H1 (cell line): Measurements from ENCODE around the gene SAMD14. TPM values are rescaled to one million over a fixed set of nuclear protein-coding genes. Genes with fewer than 3 reads are reported as not detected.

Source experiments
- CTCF ChIA-PET: fragments of 300-600 bp; sonication (Branson Sonifier 250); formaldehyde crosslinking; loops from one replicate; lab custom pipeline; 2021; ENCODE audit not compliant: partially characterized antibody; lab: Charles Lee
- POLR2A ChIA-PET: fragments of 300-600 bp; sonication (Branson Sonifier 250); formaldehyde crosslinking; loops from one replicate; lab custom pipeline; 2021; ENCODE audit warnings: inconsistent platforms; ENCODE audit not compliant: partially characterized antibody; lab: Charles Lee
- DNase-seq, 2 experiments: peaks; one replicate each; pipeline versions ENCODE4 v3.0.0 to v3.0.0-alpha.2; 2010 to 2022; ENCODE audit warnings: low spot score in 2 of 2, low read depth in 1 of 2, mixed read lengths in 1 of 2
- FAIRE-seq: peaks from 2 replicates; lab custom pipeline; 2011; peaks lifted over from hg19 to GRCh38; lab: Jason Lieb, UNC
- H2AFZ ChIP-seq: 2 replicates; pipeline ENCODE4 v1.8.1; 2012; ENCODE audit warnings: low read length, inconsistent platforms
- H2AK5ac ChIP-seq: 2 replicates; pipeline ENCODE4 v1.6.1; 2013; ENCODE audit warnings: low read depth, low read length
- H2BK120ac ChIP-seq: replicated peaks from 2 replicates; pipeline ENCODE3; 2013; ENCODE audit warnings: low read depth, low read length, inconsistent platforms
- H2BK12ac ChIP-seq: 2 replicates; pipeline ENCODE4 v1.6.1; 2013; ENCODE audit warnings: low read depth, low read length
- H2BK15ac ChIP-seq: 2 replicates; pipeline ENCODE4 v1.6.1; 2013; ENCODE audit warnings: low read length
- H2BK20ac ChIP-seq: 2 replicates; pipeline ENCODE4 v1.6.1; 2013; ENCODE audit warnings: low read length
- H2BK5ac ChIP-seq: 2 replicates; pipeline ENCODE4 v1.6.1; 2013; ENCODE audit warnings: low read depth, low read length
- H3K14ac ChIP-seq: 2 replicates; pipeline ENCODE4 v1.6.1; 2013; ENCODE audit warnings: inconsistent platforms; ENCODE audit not compliant: insufficient read length
- H3K18ac ChIP-seq: 2 replicates; pipeline ENCODE4 v1.6.1; 2013; ENCODE audit warnings: low read length; ENCODE audit errors: extremely low read depth
- H3K23ac ChIP-seq: 2 replicates; pipeline ENCODE4 v1.6.1; 2013; ENCODE audit warnings: inconsistent platforms; ENCODE audit not compliant: insufficient read length
- H3K23me2 ChIP-seq: 2 replicates; pipeline ENCODE4 v1.6.1; 2013; ENCODE audit warnings: low read depth, low read length
- H3K27ac ChIP-seq: 2 replicates; pipeline ENCODE4 v1.6.1; 2011; ENCODE audit warnings: low read depth, low read length, inconsistent platforms
- H3K27me3 ChIP-seq, 4 experiments: replicated peaks in 1 of 4; 1 replicate in 1 of 4; 2 replicates in 3 of 4; pipeline versions ENCODE4 v1.6.1 to v1.8.1; 2011 to 2013; ENCODE audit warnings: low read length in 3 of 4, mild to moderate bottlenecking in 3 of 4, inconsistent platforms in 2 of 4, mixed read lengths in 2 of 4, moderate library complexity in 1 of 4; ENCODE audit not compliant: control insufficient read depth in 3 of 4, insufficient read depth in 3 of 4; ENCODE audit errors: extremely low read depth in 1 of 4
- H3K36me3 ChIP-seq, 4 experiments: 2 replicates each; pipeline versions ENCODE4 v1.6.1 to v1.8.1; 2011 to 2013; ENCODE audit warnings: mild to moderate bottlenecking in 4 of 4, low read length in 3 of 4, moderate library complexity in 2 of 4, control low read depth in 1 of 4, inconsistent platforms in 1 of 4; ENCODE audit not compliant: insufficient read depth in 4 of 4, control insufficient read depth in 2 of 4
- H3K4ac ChIP-seq: replicated peaks from 2 replicates; pipeline ENCODE3; 2013; ENCODE audit warnings: low read length, low read depth, mixed read lengths, inconsistent platforms; ENCODE audit not compliant: insufficient read length
- H3K4me1 ChIP-seq, 4 experiments: replicated peaks in 1 of 4; 1 replicate in 1 of 4; 2 replicates in 3 of 4; pipeline versions ENCODE4 v1.6.1 to v1.8.1; 2011 to 2013; ENCODE audit warnings: low read length in 3 of 4, inconsistent platforms in 2 of 4, mixed read lengths in 1 of 4; ENCODE audit not compliant: insufficient read depth in 4 of 4, control insufficient read depth in 3 of 4
- H3K4me2 ChIP-seq, 2 experiments: 2 replicates each; pipeline versions ENCODE4 v1.6.1 to v1.8.1; 2011 to 2013; ENCODE audit warnings: low read depth in 2 of 2, low read length in 2 of 2, control low read depth in 1 of 2, inconsistent platforms in 1 of 2, mild to moderate bottlenecking in 1 of 2; ENCODE audit not compliant: insufficient read depth in 1 of 2
- H3K4me3 ChIP-seq, 4 experiments: fragments of 200-600, 300-600 bp in 1 of 4; sonication (generic), shearing (Covaris generic), sonication (Bioruptor Twin) in 1 of 4; 2 replicates each; pipeline versions ENCODE4 v1.5.1 to v1.8.1; 2011 to 2016; ENCODE audit warnings: low read length in 4 of 4, low read depth in 3 of 4, control low read depth in 2 of 4, inconsistent platforms in 2 of 4, mild to moderate bottlenecking in 2 of 4, mixed read lengths in 1 of 4, moderate library complexity in 1 of 4; ENCODE audit not compliant: insufficient read depth in 2 of 4; ENCODE audit errors: extremely low read depth in 1 of 4
- H3K56ac ChIP-seq: replicated peaks from 2 replicates; pipeline ENCODE3; 2013; ENCODE audit warnings: low read depth, mild to moderate bottlenecking, mixed read lengths, low read length, inconsistent platforms; ENCODE audit not compliant: insufficient read length
- H3K79me1 ChIP-seq: 2 replicates; pipeline ENCODE4 v1.6.1; 2013; ENCODE audit warnings: low read depth, low read length, control low read depth
- H3K79me2 ChIP-seq, 2 experiments: 2 replicates each; pipeline versions ENCODE4 v1.6.1 to v1.8.1; 2012 to 2013; ENCODE audit warnings: low read length in 2 of 2, mild to moderate bottlenecking in 2 of 2, inconsistent platforms in 1 of 2; ENCODE audit not compliant: insufficient read depth in 2 of 2, control insufficient read depth in 1 of 2
- H3K9ac ChIP-seq, 4 experiments: replicated peaks in 1 of 4; 1 replicate in 1 of 4; 2 replicates in 3 of 4; pipeline versions ENCODE4 v1.6.1 to v1.8.1; 2011 to 2013; ENCODE audit warnings: low read depth in 3 of 4, low read length in 3 of 4, control low read depth in 2 of 4, mild to moderate bottlenecking in 2 of 4, moderate library complexity in 2 of 4, inconsistent platforms in 1 of 4; ENCODE audit errors: extremely low read depth in 1 of 4
- H3K9me3 ChIP-seq, 2 experiments: 2 replicates each; pipeline versions ENCODE4 v1.6.1 to v1.8.1; 2012 to 2013; ENCODE audit warnings: mild to moderate bottlenecking in 2 of 2, moderate library complexity in 2 of 2, control low read depth in 1 of 2, inconsistent platforms in 1 of 2, low read depth in 1 of 2, low read length in 1 of 2, mixed read lengths in 1 of 2; ENCODE audit not compliant: insufficient read depth in 2 of 2
- H4K20me1 ChIP-seq, 2 experiments: replicated peaks in 1 of 2; 2 replicates each; pipeline versions ENCODE3 to v1.8.1; 2011 to 2013; ENCODE audit warnings: inconsistent platforms in 2 of 2, low read length in 2 of 2, mild to moderate bottlenecking in 1 of 2; ENCODE audit not compliant: insufficient read depth in 2 of 2, control insufficient read depth in 1 of 2
- H4K5ac ChIP-seq: 2 replicates; pipeline ENCODE4 v1.6.1; 2013; ENCODE audit warnings: low read length, low read depth, mixed read lengths, inconsistent platforms; ENCODE audit not compliant: insufficient read length
- H4K8ac ChIP-seq: 2 replicates; pipeline ENCODE4 v1.8.0; 2013; ENCODE audit warnings: mild to moderate bottlenecking, moderate library complexity, low read length, inconsistent platforms; ENCODE audit not compliant: insufficient read depth; ENCODE audit errors: extremely low read depth
- H4K91ac ChIP-seq: replicated peaks from 2 replicates; pipeline ENCODE3; 2013; ENCODE audit warnings: low read length, mixed read lengths, inconsistent platforms; ENCODE audit not compliant: insufficient read length
- CBX5 ChIP-seq: fragments of 300-800, 300-1000 bp; sonication (generic); IDR thresholded peaks from 2 replicates; pipeline ENCODE4 v1.7.1; 2016; ENCODE audit warnings: antibody characterized with exemption, low read length, low read depth
- CHD2 ChIP-seq: IDR thresholded peaks from 2 replicates; pipeline ENCODE4 v1.6.1; 2012; ENCODE audit warnings: low read length, improper control_type of control experiment
- CREB1 ChIP-seq: IDR thresholded peaks from 2 replicates; pipeline ENCODE4 v1.6.1; 2012; ENCODE audit warnings: inconsistent platforms
- RBBP5 ChIP-seq: IDR thresholded peaks from 2 replicates; pipeline ENCODE4 v1.7.1; 2012; ENCODE audit warnings: low read depth, mild to moderate bottlenecking, inconsistent platforms, low read length, moderate library complexity, borderline replicate concordance
- RNF2 ChIP-seq: fragments of 200-900, 300-1000 bp; sonication (generic); IDR thresholded peaks from 2 replicates; pipeline ENCODE4 v1.7.1; 2016; ENCODE audit warnings: borderline replicate concordance, low read depth, mild to moderate bottlenecking, antibody characterized with exemption, low read length; ENCODE audit not compliant: poor library complexity, severe bottlenecking; ENCODE audit errors: missing control alignments
- RXRA ChIP-seq: IDR thresholded peaks from 2 replicates; pipeline ENCODE4 v1.6.1; 2011; ENCODE audit warnings: low read depth, mild to moderate bottlenecking, low read length, moderate library complexity; ENCODE audit not compliant: insufficient read depth
- SAP30 ChIP-seq: fragments of 300-600 bp; sonication (generic); IDR thresholded peaks from 2 replicates; pipeline ENCODE4 v1.7.1; 2012; ENCODE audit warnings: low read length, moderate library complexity, mild to moderate bottlenecking, inconsistent platforms; ENCODE audit not compliant: insufficient read depth, insufficient replicate concordance
- SIX5 ChIP-seq: IDR thresholded peaks from 2 replicates; pipeline ENCODE4 v1.6.1; 2011; ENCODE audit warnings: mild to moderate bottlenecking, low read depth, low read length
- WGBS, 2 experiments: shearing (Covaris generic) in 1 of 2; methylation state at CpG; one replicate each; pipeline versions ENCODE4 v1.1.6 to v1.1.7; 2013 to 2015; ENCODE audit warnings: low lambda C conversion rate in 2 of 2, mixed read lengths in 2 of 2, inconsistent platforms in 1 of 2, low coverage in 1 of 2, missing lambda C conversion rate in 1 of 2; ENCODE audit not compliant: insufficient replicate concordance in 2 of 2, insufficient coverage in 1 of 2, insufficient read length in 1 of 2; ENCODE audit errors: extremely low coverage in 1 of 2, missing lambda C conversion rate in 1 of 2; 5-methylcytosine and 5-hydroxymethylcytosine counted together
- polyA plus RNA-seq, 7 experiments: library from polyadenylated mRNA; depleted of rRNA in 3 of 7; stranded (reverse) in 5 of 7; unstranded in 2 of 7; fragments of >200 nt in 5 of 7; fragments of 200-250 nt in 2 of 7; gene quantifications; 1 replicate in 5 of 7; 2 replicates in 1 of 7; 4 replicates in 1 of 7; pipeline versions ENCODE4 v1.2.1 to v1.2.3, GENCODE V29; 2011 to 2013; ENCODE audit warnings: missing spikeins in 2 of 7, mixed read lengths in 2 of 7
- total RNA-seq: library from RNA; stranded (reverse); fragmentation: NEBNext Ultra II Directional; extraction: Animal tissue kit (Norgen Biotek cat#: 25700); gene quantifications from 2 replicates; pipeline ENCODE4 v1.2.1, GENCODE V29; 2021
- TF ChIP-seq, protein P1 (sequence below): IDR thresholded peaks from 2 replicates; pipeline ENCODE4 v1.6.1; 2012; ENCODE audit warnings: low read length, inconsistent platforms

SAMD14 gene
- total and polyA plus RNA-seq, 2 of the 8 experiments (the other 6 are each of a cell fraction or from before 2014, with no cell fraction given): 5.7 to 5.8 TPM

DNA sequence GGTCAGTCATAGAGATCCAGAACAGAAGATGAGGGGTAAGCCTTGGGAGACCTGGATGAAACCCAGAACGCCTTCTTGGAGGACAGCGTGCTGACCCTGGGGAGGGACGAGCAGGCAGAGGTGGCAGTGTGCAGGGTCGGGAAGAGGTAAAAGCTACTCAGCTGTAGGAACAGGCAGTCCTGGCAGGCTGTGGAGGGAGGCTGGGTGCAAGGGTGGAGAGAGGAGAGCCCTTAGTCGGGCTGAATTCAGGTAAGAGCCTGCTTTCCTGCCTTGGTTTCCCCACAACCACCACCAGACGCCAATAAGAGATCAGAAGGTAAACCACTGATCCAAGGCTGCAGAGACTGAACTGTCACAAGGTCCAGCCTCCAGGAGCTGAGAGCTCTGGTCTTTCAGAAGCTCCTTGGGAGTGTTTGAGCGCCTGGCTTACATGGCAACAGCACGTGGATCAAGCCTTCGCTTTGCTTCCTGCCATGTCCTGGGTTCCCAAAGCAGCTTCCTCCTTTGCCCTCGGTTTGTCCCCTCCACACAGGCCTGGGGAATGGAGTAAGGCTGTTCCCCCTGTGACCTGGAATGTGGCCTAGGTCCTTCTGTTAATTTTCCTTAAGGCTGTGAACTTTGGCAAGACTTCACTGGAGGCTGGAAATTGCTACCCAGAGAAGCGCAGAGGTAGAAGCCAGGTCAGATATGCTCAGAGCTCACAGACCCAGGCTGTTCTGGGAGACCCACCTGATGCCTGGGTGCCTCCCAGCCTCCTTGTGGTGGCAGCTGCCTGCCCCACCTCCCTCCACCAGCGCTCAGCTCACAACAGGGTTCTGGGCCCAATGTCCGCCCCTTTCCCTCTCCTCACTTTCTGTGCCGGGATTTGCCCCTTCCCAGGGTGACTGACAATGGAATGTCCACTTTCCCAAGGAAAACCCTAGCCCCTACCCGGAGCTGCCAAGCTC lies 38.7 kb downstream of the SAMD14 start:
- Histone ChIP-seq H4K8ac (no peak overlapping the region; the same call in 1 of the 2 replicates), H3K23me2 (peaks cover 13% of the 10 kb centered on the region), H3K79me2 (peaks cover 0 to 4% of the 10 kb centered on the region in 2 experiments; a peak in 1 of 4 replicates), H3K9ac (no peak overlapping the region), H2BK20ac (no peak overlapping the region), H2AK5ac (no peak overlapping the region), H2BK12ac (no peak overlapping the region; the same call in 1 of the 2 replicates), H3K14ac (no peak overlapping the region), H4K5ac (no peak overlapping the region), H3K18ac (no peak overlapping the region), H3K27me3 (peaks cover 0 to 3% (median 0%) of the 10 kb centered on the region in 4 experiments; a peak in 3 of 7 replicates), H2AFZ (no peak overlapping the region), H4K91ac (no peak overlapping the region), H4K20me1 (no peaks in the 10 kb centered on the region), H3K9me3 (no peaks in the 10 kb centered on the region), H3K4ac (no peak overlapping the region), H3K4me1 (peaks cover 0 to 5% (median 2%) of the 10 kb centered on the region in 4 experiments; a peak in 5 of 7 replicates), H3K4me3 (no peak overlapping the region), H2BK5ac (no peak overlapping the region), H2BK15ac (0 out of 2 replicates have a peak overlapping the region, but pooled peaks have one; percentile 72), H3K36me3 (no peaks in the 10 kb centered on the region), H3K27ac (no peak overlapping the region), H3K4me2 (no peak overlapping the region), H2BK120ac (no peak overlapping the region), H3K56ac (no peak overlapping the region), H3K23ac (no peak overlapping the region), H3K79me1 (no peaks in the 10 kb centered on the region)
- POLR2A ChIA-PET: interaction anchor here (1.1 to 1.3 kb wide), 2 partner anchors 10 to 15 kb away, joined by 3 read pairs; no protein-coding TSS in a partner anchor
- no peak for DNase-seq
- FAIRE-seq: no peak
- CTCF ChIA-PET: interaction anchor here (0.5 to 15.7 kb wide), 22 partner anchors 10 to 231 kb away, joined by 3 to 412 read pairs (median 5); partner anchors contain the start of gene ITGA3
- 78% methylated on average over 15 of the region's 15 CpGs; no CpG with 5 or more reads in 1 of the 2 experiments for WGBS, 2 experiments
- TF ChIP-seq SIX5 (no peak), CREB1 (no peak), RNF2 (no peak), RXRA (no peak), CBX5 (no peak), SAP30 (no peak), RBBP5 (no peak), CHD2 (no peak)
- TF ChIP-seq, protein P1, sequence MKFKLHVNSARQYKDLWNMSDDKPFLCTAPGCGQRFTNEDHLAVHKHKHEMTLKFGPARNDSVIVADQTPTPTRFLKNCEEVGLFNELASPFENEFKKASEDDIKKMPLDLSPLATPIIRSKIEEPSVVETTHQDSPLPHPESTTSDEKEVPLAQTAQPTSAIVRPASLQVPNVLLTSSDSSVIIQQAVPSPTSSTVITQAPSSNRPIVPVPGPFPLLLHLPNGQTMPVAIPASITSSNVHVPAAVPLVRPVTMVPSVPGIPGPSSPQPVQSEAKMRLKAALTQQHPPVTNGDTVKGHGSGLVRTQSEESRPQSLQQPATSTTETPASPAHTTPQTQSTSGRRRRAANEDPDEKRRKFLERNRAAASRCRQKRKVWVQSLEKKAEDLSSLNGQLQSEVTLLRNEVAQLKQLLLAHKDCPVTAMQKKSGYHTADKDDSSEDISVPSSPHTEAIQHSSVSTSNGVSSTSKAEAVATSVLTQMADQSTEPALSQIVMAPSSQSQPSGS: no peak
